GM19372 (cell line): ENCODE measurements around the gene GSTCD.
"Not testable (repeated sequence)": the region's sequence is repeated elsewhere in the genome, so short reads cannot be mapped to it uniquely, and the experiment has no call there.

Experiments
- ATAC-seq: cut with Tn5 transposase; IDR thresholded peaks from one replicate; pipeline ENCODE4 v1.9.1; 2021; ENCODE audit warnings: mild to moderate bottlenecking, low read depth, moderate library complexity; ENCODE audit not compliant: unreplicated experiment

GSTCD gene

DNA sequence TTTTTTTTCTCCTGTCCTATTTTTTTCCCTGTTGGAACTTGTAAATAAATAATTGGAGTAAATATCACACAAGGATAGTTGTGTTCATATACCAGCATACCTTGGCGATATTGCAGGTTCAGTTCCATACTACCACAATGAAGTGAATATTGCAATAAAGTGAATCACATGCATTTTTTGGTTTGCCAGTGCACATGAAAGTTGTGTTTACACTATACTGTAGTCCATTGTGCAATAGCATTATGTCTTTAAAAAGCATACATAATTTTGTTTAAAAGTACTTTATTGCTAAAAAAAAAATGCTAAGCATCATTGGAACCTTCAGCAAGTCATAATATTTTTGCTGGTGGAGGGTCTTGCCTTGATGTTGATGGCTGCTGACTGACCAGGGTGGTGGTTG is 88.6 kb downstream of the GSTCD start:
- ATAC-seq, result no peak

DNA sequence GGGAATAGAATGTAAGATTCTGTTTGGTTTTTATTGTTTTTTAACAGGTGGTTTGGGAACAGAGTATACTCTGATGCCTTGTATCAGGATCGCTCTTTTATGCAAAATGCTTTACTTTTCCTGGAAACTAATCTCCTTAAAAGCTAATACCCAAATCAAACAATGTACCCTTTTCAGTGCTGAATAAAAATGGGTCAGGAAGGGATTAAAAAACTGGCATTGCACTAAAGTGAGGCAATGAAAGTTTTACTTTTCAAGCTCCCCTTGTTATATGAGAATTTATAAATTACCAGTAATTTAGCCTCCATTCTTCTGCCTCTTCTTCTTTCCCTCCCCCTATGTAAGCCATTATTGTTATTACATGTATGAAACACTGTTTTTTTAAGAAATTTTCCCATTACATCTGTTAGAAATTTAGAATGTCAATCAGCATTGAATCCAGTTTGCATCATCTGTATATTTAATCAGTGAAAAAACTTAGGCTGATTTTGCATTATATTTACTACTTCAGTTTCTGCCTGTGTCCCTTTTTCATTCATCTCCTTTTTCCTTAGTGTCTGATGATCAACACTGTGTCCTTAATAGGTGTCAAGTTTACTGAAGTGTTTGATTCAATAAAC is 97.0 kb downstream of the GSTCD start:
- no peak for ATAC-seq

- no peak for ATAC-seq
These were observed 98.9 kb downstream of the GSTCD start for GRCh38 chr4:105807496-105807895.

- ATAC-seq, result no peak
These were observed 99.6 kb downstream of the GSTCD start for GRCh38 chr4:105808030-105808749.

- ATAC-seq, result no peak
These were observed 100.1 kb downstream of the GSTCD start for GRCh38 chr4:105808750-105809041.

DNA sequence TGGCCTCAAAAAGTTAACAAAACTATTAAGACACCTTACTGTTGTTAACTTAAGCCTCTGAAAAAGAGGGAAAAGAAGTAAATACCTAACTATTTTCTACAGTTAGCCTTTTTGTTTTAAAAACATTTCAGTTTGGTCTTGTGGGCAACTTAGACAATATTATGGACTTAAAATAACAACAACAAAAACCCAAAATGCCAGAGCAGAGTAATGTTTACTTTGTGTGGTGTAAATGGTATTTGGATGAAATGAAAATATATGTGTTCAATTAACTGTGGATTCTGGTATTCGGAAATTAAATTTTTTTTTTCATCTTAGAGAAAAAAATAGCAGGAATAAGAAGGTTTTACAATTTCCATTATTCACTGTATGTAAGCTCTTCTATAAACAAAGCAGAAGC is 107.1 kb downstream of the GSTCD start:
- no peak for ATAC-seq

DNA sequence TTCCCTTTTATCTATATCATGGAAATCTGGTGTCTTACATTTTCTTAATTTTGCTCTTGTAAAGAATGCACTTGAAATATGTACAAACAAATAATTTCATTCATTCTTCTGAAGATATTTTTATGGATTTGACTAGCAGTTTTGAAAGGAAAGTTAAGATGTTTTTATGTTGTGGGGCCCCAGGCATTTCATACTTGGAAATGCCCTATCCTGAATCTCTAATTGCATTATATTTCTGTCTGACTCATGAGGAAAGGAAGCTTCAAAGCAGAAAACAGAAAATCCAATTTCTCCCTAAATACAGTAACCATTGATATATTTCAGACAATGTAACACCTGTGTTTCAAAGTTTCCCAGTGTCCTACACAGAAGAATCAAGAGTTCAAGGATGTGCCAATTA is 113.5 kb downstream of the GSTCD start:
- no peak for ATAC-seq

DNA sequence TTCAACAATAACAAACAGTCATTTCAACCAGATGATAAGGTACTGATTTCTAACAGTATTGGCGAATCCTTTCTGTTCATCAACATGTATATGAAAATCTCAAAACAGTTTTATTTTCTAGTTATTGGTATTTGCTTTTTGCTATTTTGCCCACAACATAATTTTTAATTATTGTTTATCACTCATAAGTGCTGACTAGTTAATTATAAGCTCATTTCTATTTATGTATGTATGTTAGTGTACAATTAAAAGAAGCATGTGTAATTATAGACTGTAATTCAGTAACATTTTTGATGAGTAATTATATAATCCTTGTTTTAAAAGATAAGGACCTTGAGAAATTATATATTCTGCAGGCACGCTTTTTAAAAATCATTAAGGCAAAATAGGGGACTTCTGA is 119.5 kb downstream of the GSTCD start:
- ATAC-seq, result no peak

DNA sequence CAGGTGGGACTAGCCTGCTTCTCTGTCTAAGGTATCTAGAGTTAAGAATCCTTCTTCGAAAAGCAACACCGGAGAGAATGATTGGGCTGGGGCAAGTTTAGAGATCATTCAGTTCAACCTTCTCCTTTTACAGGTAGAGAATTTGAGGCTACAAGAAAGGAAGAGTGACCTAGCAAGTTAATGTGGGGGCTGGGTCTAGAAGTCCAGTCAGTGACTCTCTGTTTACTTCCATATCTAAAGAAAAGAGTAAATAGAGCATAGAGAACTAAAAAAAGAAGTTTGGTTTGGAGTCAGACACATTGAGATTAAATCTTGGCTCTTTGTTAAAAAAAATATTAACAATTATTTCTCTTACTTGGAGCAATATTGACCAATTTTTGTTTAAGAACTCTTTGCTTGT is 122.6 kb downstream of the GSTCD start:
- ATAC-seq, result no peak

GRCh38 chr4:105835177-105835576 is 126.6 kb downstream of the GSTCD start:
- no peak for ATAC-seq

DNA sequence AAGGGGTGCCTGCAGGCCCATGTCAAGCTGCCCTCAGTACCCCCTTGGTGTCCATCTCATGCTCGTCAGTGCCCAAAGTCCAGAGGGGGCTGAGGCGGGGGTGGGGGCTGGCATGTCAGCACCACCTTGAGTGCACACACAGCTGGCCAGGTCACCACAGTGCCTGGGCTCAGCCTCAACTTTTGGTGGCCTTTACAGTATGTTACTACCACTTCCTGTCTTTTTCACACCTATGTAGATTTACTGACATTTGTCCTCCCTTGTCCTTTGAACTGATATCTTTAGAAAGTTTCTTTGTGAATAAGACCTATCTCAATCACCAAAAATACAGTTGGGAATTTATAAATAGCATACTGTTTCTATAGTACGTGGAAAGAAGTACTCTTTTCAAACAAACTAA is 128.0 kb downstream of the GSTCD start:
- no peak for ATAC-seq

DNA sequence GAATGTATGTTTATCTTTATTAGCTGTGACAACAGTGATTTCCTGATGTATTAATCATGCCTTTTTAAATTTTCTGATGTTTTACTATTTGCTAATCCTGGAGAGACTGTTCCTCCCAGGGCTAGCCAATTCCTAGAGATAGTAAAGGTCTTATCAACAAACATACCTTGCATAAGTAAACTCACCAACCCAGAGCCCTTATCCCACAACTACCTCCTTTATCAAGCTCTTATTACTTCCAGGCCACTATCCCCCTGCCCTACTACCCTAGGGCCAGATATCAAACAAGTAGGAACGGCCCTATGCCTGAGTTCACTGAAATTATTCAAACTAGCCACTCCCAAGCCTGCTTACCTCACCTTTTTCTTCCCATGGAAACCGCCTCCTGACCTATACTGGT is 128.5 kb downstream of the GSTCD start:
- no peak for ATAC-seq

DNA sequence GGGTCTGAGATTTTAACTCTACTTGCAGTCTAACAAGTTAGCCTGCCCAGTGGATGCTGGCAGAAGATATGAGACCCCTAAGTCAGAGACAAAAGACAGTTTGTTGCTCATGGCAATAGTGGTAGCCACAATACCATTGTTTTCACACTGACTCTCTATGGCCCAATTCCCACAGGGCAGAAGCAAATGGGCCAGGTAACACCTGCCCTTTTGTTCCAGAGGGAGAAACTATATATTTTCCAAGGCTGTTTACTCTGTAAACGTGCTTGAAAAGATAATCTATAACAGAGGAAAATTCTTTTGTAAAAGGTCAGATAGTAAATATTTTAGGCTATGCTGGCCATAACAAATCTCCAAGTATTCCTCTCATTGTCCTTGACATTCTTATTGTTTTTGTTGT is 129.5 kb downstream of the GSTCD start:
- ATAC-seq, result no peak

GRCh38 chr4:105840426-105841174 is 132.0 kb downstream of the GSTCD start:
- ATAC-seq, result no peak

GRCh38 chr4:105843941-105844340 is 135.4 kb downstream of the GSTCD start:
- ATAC-seq, result no peak

- ATAC-seq, result no peak
These were observed 137.0 kb downstream of the GSTCD start for GRCh38 chr4:105845559-105845958.

- ATAC-seq, result not testable (repeated sequence)
These were observed 139.8 kb downstream of the GSTCD start for GRCh38 chr4:105848359-105848758.

- ATAC-seq, result no peak
These were observed 142.6 kb downstream of the GSTCD start for GRCh38 chr4:105851196-105851595.

DNA sequence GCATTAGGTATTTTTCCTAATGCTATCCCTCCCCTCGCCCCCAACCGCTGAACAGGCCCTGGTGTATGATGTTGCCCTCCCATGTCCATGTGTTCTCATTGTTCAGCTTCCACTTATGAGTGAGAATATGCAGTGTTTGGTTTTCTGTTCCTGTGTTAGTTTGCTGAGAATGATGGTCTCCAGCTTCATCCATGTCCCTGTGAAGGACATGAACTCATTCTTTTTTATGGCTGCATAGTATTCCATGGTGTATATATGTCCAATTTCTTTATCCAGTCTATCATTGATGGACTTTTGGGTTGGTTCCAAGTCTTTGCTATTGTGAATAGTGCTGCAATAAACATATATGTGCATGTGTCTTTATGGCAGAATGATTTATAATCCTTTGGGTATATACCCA is 143.6 kb downstream of the GSTCD start:
- ATAC-seq, result not testable (repeated sequence)

- no peak for ATAC-seq
These were observed 150.0 kb downstream of the GSTCD start for GRCh38 chr4:105858466-105859040.

DNA sequence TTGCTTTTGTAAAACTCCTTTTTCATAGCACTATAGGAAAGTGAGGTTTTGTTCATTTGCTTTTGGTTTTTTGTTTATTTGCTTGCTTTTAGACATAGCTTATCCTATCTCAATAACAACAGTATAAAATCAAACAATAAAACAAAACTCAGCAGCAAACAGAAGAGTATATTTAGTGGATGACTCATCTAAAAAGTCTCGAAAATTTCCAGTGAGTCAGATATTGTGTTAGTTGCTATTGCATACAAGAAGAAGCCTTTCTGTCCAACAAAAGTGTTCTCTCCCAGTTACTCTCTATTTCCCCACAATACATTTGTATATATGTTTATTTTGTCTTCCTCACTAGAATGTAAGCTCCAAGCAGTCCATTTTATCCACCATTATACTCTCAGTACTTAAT is 150.6 kb downstream of the GSTCD start:
- no peak for ATAC-seq

DNA sequence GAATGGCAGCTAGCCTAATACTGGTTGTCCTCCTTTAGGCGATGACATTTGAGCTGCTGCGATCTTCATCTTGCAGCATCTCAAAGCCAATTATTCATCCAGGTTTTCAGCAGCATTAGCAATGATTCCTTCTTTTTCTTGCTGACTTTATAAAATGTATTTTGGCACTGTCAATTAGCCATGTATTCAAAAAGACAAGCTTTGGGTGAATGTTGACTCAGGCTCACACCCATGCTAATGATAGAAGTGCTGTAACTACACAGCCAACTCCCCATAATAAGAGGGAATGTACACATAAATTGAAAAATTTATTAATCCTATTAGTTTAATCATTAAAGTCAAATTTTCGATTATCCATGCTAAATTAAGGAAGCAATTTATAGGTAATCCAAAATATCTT is 162.4 kb downstream of the GSTCD start:
- ATAC-seq, result no peak
